GM21423 (cell line): ENCODE data around the gene ERC2.
"Not testable (repeated sequence)": the region's sequence is repeated elsewhere in the genome, so short reads cannot be mapped to it uniquely, and the experiment has no call there.

Experiments used
- ATAC-seq: cut with Tn5 transposase; IDR thresholded peaks from one replicate; pipeline ENCODE4 v1.9.1; 2021; ENCODE audit warnings: mild to moderate bottlenecking, moderate library complexity; ENCODE audit not compliant: unreplicated experiment

The ERC2 gene

DNA sequence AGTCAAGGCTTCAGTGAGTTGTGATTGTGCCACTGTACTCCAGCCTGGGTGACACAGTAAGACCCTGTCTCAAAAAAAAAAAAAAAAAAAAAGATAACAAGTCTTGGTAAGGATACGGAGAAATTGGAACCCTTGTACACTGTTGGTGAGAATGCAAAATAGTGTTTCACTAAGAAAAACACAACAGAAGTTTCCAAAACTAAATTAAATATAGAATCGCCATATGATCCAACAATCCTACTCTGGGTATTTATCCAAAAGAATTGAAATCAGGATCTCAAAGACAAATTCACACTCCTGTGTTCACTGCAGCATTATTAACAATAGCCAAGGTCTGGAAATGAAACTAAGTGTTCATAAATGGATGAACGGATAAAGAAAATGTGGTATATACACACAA, 149.4 kb downstream of the ERC2 start:
- no peak for ATAC-seq

- no peak for ATAC-seq
Observed at GRCh38 chr3:56316944-56317343, 151.3 kb downstream of the ERC2 start.

DNA sequence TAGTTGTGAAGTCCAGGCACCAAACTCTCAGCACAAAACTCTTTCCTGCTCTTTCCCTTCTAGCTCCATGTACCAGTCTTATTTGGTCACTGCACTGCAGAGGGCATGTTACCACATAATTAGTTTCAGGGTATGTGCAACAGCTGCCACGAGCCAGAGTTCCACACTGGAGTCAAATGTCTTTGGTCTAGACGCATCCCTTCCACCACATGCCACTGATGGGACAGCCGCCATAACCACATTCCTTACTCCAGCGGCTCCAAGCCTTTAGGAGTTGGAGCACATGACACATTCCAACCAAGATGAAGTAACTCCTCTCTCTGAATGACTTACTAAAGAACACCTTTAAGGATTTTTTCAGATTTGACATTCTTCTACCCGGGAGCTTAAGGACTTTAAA, 153.4 kb downstream of the ERC2 start:
- no peak for ATAC-seq

DNA sequence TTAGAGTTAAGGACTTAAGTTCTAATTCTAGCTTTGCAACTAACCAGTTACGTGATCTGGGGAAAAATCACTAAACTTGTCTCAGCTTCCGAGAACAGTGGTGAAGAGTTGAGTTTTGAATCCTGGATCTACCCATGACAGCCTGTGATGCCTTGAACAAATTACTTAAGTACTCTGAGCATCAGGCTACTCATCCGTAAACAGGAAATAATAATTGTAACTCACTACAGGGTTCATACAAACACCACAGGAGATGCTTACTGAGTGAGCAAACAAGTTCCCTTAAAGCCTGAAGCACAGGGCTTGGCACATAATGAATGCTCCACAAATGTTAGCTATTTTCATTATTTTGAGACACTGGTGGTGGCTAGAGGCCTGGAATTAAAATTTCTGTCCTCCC, 158.8 kb downstream of the ERC2 start:
- ATAC-seq, result no peak

- ATAC-seq, result no peak
Observed at GRCh38 chr3:56308471-56308870, 159.8 kb downstream of the ERC2 start.

DNA sequence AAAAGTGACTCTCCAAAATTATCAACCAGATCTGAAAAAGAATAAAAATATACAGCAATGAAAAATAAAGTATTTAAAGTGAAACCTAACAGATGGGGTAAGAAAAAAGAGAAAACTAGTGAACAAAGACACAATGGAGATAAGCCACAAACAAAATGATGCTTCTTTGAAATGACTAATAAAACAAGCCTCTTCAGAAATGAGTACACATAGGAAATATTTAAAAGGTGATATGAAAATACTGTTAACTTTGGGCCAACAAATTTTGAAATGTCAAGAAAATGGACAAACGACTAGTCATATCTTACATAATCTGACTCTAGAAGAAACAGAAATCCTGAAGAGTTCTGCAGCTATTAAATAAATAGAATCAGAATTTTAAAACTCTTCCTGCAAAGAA, 164.2 kb downstream of the ERC2 start:
- no peak for ATAC-seq

DNA sequence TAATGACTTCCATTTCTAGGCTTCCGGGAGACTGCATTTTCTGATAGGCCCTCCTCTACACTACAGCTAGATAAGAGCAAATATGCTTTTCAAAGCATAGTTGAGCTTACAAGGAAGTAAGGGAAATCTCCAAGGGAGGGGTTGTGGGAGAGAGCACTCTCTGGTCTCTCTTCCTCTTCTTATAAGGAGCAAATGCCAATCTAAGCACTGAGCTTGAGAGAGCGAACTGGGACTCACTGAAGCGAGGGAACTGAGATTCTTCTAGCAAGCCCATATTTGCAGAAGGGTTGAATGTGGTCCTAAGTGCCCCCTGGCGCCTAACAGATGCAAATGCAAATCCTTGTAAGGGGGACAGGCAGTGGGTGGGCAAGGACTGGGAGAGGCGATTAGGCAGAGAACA, 164.8 kb downstream of the ERC2 start:
- peak; percentile 83 for ATAC-seq

DNA sequence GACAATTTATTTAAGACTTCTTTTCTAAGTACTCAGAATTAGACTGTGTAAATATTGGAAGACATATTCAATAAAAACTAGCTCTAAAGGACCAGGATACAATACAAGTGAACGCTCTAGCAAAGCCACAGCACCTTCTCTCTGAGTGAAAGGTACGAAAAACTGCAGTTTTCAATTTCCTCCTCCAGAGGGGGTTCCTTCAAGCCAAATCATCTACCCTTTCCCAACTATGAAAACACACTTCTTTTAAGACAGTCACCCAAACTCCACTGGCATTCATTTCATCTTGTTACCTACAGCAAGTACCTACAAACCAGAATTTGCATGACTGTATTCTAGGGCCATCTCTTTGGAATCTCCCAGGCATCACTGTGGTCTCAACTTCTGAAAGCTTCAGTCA, 165.8 kb downstream of the ERC2 start:
- ATAC-seq, result no peak

- no peak for ATAC-seq
Observed at GRCh38 chr3:56297281-56297840, 170.9 kb downstream of the ERC2 start.

DNA sequence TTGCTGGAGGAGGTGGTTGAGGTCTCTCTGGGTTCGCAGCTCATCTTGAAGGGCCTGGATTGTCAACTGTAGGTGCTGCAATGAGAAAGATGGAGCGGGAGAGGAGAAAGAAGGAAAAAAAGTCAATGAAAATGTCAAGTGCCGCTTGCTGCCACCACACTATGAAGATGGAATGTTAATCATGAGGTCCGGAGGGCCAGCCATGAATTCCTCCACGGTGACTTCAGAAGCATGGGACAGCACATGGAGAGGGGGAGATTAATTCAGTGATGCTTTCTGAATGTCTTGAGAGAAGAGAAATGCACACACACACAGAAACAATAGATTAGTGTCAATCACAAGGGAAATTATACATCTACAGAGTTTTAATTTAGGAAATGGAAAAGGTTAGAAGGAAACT, 171.9 kb downstream of the ERC2 start:
- no peak for ATAC-seq

GRCh38 chr3:56295161-56295560, 173.1 kb downstream of the ERC2 start:
- ATAC-seq, result no peak

GRCh38 chr3:56294286-56294685, 174.0 kb downstream of the ERC2 start:
- no peak for ATAC-seq

DNA sequence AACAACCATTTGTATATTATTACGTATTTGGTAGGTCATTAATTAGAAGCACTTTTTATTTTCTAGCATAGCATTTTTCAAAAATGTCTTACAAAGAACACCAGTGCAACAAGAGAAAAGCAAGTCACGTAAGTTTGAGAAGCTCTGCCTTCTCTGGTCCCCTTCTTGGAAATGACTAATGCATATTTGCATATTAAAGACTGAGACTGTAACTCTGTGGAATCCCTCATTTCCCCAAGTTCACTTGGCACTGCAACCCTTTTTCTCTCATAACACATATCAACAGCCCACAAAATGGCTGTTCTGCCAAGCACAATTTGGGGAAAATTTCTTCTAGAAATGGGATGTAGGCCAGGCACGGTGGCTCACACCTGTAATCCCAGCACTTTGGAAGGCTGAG, 176.3 kb downstream of the ERC2 start:
- peak; percentile 54 for ATAC-seq

GRCh38 chr3:56291244-56291680, 177.0 kb downstream of the ERC2 start:
- no peak for ATAC-seq

- no peak for ATAC-seq
Observed at GRCh38 chr3:56290374-56290773, 177.9 kb downstream of the ERC2 start.

DNA sequence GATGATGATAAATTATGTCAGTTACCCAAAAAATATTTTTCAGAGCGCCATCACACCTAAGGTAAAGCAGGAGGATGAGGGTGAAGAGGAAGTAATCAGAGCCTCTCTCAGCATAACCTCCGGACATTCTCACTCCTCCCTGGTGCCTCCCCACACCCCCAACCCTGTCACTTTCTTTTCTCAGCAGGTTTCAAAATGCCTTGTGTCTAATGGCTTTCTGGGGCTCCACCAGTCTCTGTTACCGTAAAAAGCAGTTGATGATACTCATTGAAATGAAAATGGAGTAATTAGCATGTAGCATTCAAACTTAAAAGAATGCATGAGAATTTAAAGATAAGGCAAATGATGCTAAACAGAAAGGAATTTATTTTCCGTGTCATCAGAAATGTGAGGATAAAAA, 180.0 kb downstream of the ERC2 start:
- ATAC-seq, result no peak

- ATAC-seq, result no peak
Observed at GRCh38 chr3:56282341-56282740, 185.9 kb downstream of the ERC2 start.

GRCh38 chr3:56277236-56277635, 191.0 kb downstream of the ERC2 start:
- no peak for ATAC-seq

DNA sequence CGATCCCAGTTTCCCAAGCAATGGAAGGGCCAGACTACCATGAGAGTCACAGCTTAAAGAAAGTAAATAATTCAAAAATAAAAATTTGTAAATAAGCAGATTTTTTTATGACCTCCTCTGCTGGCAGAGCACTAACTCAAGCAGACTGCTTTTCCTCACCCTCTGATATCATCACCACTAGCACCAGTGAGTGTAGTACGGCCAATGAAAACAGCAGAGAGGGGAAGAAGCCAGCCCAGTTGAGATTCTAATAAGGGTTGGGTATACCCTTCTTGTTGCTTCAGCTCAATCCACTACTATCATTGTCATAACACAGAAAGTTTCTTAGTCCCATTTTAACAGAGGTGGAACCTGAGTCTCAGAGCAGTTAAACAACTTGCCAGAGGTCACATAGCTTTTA, 193.1 kb downstream of the ERC2 start:
- ATAC-seq, result no peak

DNA sequence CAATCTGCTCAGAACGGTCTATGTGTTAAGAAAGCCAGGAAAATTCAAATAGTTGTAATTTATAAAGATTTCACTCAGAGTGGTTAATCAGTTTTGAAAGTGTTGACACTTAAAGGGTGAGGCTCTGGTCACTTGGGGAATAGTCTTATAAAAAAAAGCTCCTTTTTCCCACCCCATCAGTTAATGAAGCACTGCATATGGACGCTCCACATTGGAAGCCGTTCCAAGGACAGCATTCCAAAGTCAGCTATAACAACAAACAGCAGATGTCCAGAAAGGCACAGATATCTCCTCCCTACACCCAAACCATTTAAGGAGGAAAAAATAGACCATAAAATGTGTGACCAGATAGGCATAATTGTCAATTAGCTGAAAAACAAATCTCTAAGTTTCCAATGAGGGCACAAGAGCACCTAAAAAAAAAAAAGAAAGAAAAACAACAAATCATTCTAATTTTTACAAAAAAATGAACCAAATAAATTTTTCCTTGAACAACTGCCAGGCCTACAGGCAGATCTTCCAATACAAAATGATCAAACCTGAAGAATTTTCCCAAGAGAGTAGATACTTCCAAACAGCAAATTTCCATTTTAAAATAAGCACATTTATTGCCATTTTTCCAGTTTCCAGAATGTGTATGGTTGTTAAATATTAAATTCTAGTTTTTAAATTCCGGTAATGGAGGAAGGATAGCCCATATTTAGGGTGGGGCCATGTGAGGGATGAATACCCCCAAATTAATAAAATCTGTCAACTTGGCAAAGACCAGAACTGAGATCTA, 198.3 kb downstream of the ERC2 start:
- ATAC-seq, result no peak

DNA sequence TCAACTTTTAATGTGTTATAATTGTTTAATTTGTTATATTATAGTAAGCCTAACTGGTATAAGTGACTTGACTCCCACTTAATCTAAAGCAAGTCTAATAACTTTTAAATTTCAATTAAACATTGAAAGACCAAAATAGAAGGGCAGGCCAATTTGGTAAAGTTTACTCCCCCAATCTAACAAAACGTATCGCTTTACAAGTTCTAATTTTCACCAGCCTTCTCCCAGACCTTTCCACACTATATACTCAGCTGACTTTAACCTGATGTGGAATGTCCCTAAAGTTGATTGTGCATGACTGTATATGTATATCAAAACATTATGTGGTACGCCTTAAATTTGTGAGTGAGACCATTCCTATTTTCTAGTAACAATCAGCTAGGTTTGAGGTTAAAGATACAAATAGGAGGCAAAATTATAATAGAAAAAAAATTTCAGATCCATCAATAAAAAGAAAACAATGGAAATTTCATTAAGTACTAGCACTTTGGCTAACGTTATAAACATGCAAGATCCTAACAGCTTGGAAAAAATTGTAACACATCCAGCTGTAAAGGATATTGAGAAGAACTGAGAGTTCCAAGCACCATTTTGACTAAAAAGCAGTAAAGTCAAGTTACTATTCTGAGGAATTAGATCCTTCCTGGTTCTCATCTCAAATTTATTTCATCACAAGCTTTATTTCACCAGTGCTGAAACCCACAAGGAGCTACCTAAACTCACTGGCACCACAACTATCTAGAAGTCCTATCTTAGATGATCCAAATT, 199.5 kb downstream of the ERC2 start:
- ATAC-seq, result no peak

- ATAC-seq, result not testable (repeated sequence)
Observed at GRCh38 chr3:56261852-56262251, 206.4 kb downstream of the ERC2 start.
